ENCODE measurements around the gene GOLGA6A.
"Not testable (repeated sequence)": the region's sequence is repeated elsewhere in the genome, so short reads cannot be mapped to it uniquely, and the experiment has no call there.

GOLGA6A gene

GRCh38 chr15:74052271-74053260, 29.8 kb downstream of the GOLGA6A start:
- DNase-seq = not testable (repeated sequence)

- no peak for DNase-seq
Observed at GRCh38 chr15:74050556-74051234, 31.7 kb downstream of the GOLGA6A start.

DNA sequence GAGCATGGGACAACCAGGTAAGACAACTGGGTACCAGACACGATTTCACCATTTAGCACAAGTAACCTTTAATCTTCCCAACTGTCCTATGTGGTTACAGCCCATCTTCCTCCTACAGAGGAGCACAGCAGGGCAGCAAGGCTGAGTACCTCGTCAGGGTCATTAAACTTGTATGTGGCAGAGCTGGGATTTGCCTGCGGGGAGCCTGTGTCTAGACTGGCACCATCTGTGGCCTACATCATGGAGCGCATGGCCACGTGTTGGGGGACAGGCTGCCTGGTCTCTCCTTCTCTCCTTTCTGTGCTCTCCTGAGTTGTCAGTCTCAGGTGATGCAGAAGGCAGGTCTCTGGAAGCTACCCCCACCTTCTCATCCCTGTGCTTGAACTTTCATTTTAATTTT, 32.2 kb downstream of the GOLGA6A start:
- peak; percentile 12 for DNase-seq

DNA sequence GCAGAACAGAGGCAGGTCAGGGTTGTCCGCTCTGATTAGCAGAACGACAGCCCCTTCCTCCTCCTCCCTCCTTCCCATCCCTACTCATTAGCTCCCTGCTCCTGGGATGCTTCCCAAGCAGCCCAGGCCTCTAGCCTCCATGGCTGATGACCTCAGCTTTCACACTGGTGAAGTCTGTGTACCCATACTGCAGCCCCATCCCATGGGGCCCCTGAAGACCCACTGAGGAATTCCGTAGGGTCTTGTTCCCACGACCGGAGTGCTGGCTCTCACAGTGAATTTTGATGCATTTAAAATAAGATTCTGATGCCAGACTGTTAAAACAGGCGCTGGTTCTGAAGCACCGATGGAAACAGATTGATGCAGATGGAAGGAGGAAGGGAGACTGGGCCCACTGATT, 36.1 kb downstream of the GOLGA6A start:
- DNase-seq = no peak

DNA sequence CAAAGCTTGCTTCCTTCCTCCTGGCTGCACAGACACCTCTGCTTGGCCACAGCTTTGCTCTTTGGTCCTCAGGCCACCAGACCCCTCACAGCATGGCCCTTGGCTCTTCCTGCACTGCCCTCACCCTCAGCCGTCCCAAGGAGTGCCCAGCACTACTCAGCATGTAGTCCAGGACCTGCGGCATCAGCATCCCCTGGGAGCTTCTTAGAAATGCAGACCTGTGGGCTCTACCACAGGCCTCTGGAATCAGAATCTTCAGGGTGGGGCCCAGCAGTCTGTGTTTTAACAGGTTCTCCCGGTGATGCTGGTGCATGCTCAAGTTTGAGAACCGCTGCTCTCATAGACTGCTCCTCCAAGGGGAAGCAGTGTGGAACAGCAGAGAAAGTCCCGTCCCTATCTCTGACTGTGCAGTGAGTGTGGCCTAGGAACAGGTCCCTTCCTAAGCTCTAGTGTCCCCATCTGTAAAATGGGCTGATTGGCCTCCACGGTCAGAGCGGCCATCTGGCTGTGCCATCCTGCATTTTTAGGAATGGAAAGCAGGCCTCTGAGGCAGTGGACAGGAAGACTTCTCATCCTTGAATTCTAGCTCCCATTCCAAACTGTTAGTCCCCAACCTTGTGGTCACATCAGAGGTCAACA, 36.6 kb downstream of the GOLGA6A start:
- DNase-seq = no peak

DNA sequence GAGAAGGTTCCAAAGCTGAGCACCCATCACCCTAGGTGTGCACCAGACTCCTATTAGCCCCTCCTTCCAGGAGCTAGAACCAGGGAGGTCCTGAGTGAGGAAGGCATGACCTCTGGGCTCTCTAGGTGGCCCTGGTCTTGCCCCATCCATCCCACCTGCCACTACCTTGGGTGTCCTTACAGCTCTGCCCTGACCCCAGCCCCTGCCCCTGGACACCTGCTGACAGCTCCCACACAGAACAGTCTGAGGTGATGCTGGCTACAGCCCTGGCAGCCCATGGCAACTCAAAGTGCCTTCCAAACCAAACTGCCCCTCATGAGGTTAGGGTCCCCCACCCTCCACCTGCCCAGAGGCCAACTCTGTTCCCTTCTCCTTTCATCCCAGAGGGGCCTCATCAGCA, 37.2 kb downstream of the GOLGA6A start:
- no peak for DNase-seq

- no peak for DNase-seq
Observed at GRCh38 chr15:74044267-74045110, 37.9 kb downstream of the GOLGA6A start.

GRCh38 chr15:74043425-74044266, 38.7 kb downstream of the GOLGA6A start:
- no peak for DNase-seq

DNA sequence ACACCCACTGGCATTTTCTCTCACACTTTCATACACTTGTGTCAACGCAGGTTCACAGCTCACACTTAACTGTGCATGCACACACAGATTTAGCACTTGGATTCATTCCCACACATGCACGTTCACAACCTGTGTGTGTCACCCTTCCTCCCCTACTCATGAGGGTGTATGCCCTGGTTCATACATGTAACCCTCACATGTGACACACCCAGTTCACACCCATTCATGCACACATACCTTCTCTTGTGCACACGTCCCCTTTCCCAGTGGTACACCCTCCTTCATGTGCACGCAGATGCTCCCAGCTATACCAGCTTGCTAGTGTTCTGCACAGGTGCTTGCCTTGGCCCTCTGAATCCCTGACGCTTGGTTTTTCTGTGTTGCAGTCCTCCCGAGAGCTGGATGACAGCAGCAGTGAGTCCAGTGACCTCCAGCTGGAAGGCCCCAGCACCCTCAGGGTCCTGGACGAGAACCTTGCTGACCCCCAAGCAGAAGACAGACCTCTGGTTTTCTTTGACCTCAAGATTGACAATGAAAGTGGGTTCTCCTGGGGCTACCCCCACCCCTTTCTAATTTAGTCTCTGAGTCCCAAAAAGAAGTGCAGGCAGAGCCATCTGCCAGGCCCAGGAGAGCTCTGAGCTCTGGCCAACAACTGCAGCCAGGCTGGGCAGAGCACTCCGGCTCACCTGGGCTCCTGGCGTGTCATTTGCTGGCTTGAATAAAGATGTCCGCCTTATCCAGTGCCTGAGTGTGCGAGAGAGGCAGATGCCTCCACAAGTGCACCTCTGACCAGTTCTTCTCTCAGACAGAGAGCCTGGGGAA, 39.5 kb downstream of the GOLGA6A start:
- DNase-seq = no peak

DNA sequence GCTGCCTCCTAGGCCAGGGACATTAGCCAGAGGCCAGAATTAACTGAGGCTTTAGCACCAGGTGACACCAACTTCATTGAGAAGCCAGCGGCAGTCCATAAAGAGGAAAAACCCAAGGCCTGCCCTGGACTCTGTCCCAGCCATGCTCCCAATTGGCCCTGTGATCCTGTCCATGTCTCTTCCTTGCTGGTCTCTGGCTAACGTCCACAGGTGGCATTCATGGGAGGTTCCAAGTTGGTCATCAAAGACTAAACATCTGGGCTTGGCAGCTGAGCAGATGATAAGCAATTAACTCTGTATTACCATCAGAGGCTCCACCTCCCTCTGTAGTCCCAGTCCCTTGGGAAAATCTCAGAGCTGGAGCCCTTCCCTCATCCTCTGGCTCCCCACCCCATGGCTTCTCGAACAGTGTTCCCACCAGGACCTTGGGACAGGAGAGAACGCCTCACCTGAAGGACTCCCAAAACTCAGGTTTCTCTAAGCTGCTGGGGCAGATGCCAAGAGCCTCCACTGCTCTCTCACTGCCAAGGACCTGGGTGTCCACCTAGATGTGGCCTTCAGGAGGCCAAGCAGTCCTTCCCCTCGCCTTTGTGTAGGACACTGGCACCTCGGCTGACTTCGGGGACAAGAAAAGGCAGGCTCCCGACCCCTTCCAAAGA, 40.4 kb downstream of the GOLGA6A start:
- DNase-seq = no peak

GRCh38 chr15:74041311-74041756, 41.0 kb downstream of the GOLGA6A start:
- no peak for DNase-seq

- DNase-seq = no peak
Observed at GRCh38 chr15:74040109-74040850, 42.1 kb downstream of the GOLGA6A start.

DNA sequence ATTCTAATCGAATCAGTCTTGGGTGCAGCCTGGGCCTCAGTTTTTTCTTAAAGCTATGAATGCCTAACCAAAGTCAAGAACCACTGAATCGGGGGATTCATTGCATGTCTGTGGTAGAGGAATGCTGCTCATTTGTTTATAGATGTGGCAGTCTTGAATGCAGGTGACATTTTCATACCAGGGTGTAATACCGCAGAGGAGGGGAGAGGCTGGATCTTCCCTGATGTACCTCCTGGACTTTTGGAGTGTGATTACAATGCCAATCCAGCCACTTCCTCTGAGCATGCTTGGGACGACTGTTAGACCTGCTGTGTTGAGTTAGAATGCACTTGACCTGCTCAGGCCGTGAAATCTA, 42.7 kb downstream of the GOLGA6A start:
- no peak for DNase-seq

GRCh38 chr15:74038707-74039655, 43.4 kb downstream of the GOLGA6A start:
- DNase-seq = no peak

DNA sequence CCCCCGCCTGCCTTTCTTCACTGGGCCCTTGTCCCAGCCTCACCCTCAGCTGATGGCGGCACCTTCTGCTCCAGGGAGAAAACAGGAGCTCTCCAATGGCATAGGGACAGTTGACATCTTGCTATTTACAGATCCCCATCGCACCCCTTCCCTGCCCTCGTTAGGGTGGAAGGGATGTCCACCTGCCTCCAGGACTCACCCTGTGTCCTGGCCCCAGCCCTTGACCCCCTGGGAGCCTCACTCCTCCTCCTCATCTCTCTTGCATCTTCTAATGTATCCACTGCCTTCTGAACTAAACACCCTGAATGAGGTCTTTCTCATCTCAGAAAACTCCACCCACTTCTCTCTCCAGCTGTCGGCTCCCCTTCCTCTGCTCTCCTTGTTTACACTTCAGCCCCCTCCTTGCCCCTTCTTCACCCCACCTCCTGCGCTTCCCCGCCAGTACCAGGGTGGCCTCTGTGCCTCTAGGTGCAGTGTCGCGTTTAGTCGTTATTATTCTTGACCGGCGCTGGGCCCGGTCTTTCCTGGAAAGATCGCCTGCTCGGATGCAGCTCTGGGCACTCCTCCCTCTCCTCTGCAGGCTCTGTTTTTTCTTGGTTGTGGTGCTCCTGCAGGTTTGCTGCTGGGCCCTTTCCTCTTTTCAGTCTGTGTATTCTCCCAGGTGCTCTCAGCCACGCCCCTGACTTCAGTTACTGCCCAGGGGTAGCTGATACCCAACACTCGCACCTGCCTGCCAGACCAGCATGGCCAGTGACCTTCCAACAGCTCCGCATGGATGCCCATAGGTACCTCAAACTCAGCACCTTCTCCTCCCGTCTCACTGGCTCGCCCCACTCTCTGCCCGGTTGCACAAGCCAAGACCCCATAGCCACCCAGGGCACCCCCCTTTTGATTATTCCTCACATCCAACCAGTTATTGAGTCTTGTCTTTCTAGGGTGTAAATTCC, 44.9 kb downstream of the GOLGA6A start:
- DNase-seq = no peak

- DNase-seq = peak; percentile 56
Observed at GRCh38 chr15:74036271-74037170, 45.8 kb downstream of the GOLGA6A start.

Measured in NCI-H1694 treated with DMSO at 0.1 percent for 48 hours (cell line).